H7 (cell line): ENCODE data around the gene ZNF830. TPM values are rescaled to one million over a fixed set of nuclear protein-coding genes. Genes with fewer than 3 reads are reported as not detected.
"Not testable (repeated sequence)": the region's sequence is repeated elsewhere in the genome, so short reads cannot be mapped to it uniquely, and the experiment has no call there.

Experiments
- DNase-seq: peaks from one replicate; pipeline ENCODE4 v3.0.0; 2012
- H3K27me3 ChIP-seq: 2 replicates; pipeline ENCODE4 v1.6.0; 2011; ENCODE audit warnings: mild to moderate bottlenecking, low read length; ENCODE audit not compliant: control insufficient read depth, insufficient read depth
- H3K36me3 ChIP-seq: replicated peaks from 2 replicates; pipeline ENCODE4 v1.5.1; 2011; ENCODE audit warnings: low read length; ENCODE audit not compliant: control insufficient read depth, insufficient read depth
- H3K4me3 ChIP-seq: 2 replicates; pipeline ENCODE4 v1.5.1; 2011; ENCODE audit warnings: low read depth, mild to moderate bottlenecking, control low read depth, low read length, moderate library complexity; ENCODE audit not compliant: insufficient read depth
- total RNA-seq: library from RNA; depleted of rRNA; stranded (reverse); fragments of >200 nt; shearing (Covaris generic); gene quantifications from 2 replicates; pipeline ENCODE4 v1.2.3, GENCODE V29; 2014; rRNA removed

The ZNF830 gene
- total RNA-seq: 8.5 and 10.9 TPM in 2 replicates

GRCh38 chr17:34961093-34961911, at the start of gene ZNF830, which contains the start of gene CCT6B:
Gene ZNF830, plus strand, starts transcription at chr17:34961540. Its CDS starts 27 bp downstream, at chr17:34961567.
Gene CCT6B, minus strand, starts transcription at chr17:34961460. Its CDS starts 67 bp downstream, at chr17:34961393.
- peak; percentile 93 for DNase-seq
- peaks cover 4% of the 10 kb centered on the region; the same call in 1 of the 2 replicates for H3K27me3 ChIP-seq

GRCh38 chr17:34913001-34913400, 48.3 kb upstream of the ZNF830 start:
- Histone ChIP-seq H3K36me3 (no peaks in the 10 kb centered on the region), H3K4me3 (no peak overlapping the region), H3K27me3 (no peaks in the 10 kb centered on the region)
- peak; percentile 43 for DNase-seq

More at GRCh38 chr17:34961093-34961911, at the start of gene ZNF830, which contains the start of gene CCT6B:
- H3K36me3 ChIP-seq: peaks cover 10% of the 10 kb centered on the region
- peak within 1 kb of the TSS; percentile 71 for H3K4me3 ChIP-seq

GRCh38 chr17:34916120-34916519, 45.2 kb upstream of the ZNF830 start:
- Histone ChIP-seq H3K27me3 (no peaks in the 10 kb centered on the region), H3K36me3 (no peaks in the 10 kb centered on the region), H3K4me3 (no peak overlapping the region)
- DNase-seq: no peak

GRCh38 chr17:34917381-34917780, 44.0 kb upstream of the ZNF830 start:
- H3K27me3 ChIP-seq: no peaks in the 10 kb centered on the region
- no peaks in the 10 kb centered on the region for H3K36me3 ChIP-seq
- DNase-seq: no peak
- no peak overlapping the region for H3K4me3 ChIP-seq

- H3K27me3 ChIP-seq: no peaks in the 10 kb centered on the region
- DNase-seq: no peak
- no peaks in the 10 kb centered on the region for H3K36me3 ChIP-seq
- no peak overlapping the region for H3K4me3 ChIP-seq
These were observed 40.7 kb upstream of the ZNF830 start for GRCh38 chr17:34920676-34921075.

- no peaks in the 10 kb centered on the region for H3K36me3 ChIP-seq
- no peak overlapping the region for H3K4me3 ChIP-seq
- no peaks in the 10 kb centered on the region for H3K27me3 ChIP-seq
- no peak for DNase-seq
These were observed 34.7 kb upstream of the ZNF830 start for GRCh38 chr17:34926661-34927060.

GRCh38 chr17:34930283-34930682, 31.1 kb upstream of the ZNF830 start:
- no peak overlapping the region for H3K4me3 ChIP-seq
- no peaks in the 10 kb centered on the region for H3K27me3 ChIP-seq
- H3K36me3 ChIP-seq: no peaks in the 10 kb centered on the region

GRCh38 chr17:34950780-34951179, 10.6 kb upstream of the ZNF830 start:
- DNase-seq, H3K4me3 ChIP-seq, H3K27me3 ChIP-seq, H3K36me3 ChIP-seq: not testable (repeated sequence)

More at GRCh38 chr17:34930283-34930682, 31.1 kb upstream of the ZNF830 start:
- no peak for DNase-seq

- DNase-seq: no peak
These were observed 2.9 kb upstream of the ZNF830 start for GRCh38 chr17:34958438-34958837.

GRCh38 chr17:34974179-34974578, 12.8 kb downstream of the ZNF830 start:
- no peak for DNase-seq
- Histone ChIP-seq H3K36me3 (no peaks in the 10 kb centered on the region), H3K27me3 (no peaks in the 10 kb centered on the region), H3K4me3 (no peak overlapping the region)

More at GRCh38 chr17:34958438-34958837, 2.9 kb upstream of the ZNF830 start:
- Histone ChIP-seq H3K36me3 (peaks cover under 1% of the 10 kb centered on the region), H3K4me3 (no peak overlapping the region), H3K27me3 (peaks cover 4% of the 10 kb centered on the region; the same call in 1 of the 2 replicates)

GRCh38 chr17:34974794-34975785, 13.8 kb downstream of the ZNF830 start:
- no peak overlapping the region for H3K4me3 ChIP-seq
- no peaks in the 10 kb centered on the region for H3K27me3 ChIP-seq
- H3K36me3 ChIP-seq: no peaks in the 10 kb centered on the region
- no peak for DNase-seq

GRCh38 chr17:34979153-34979552, 17.8 kb downstream of the ZNF830 start:
- Histone ChIP-seq H3K27me3 (no peaks in the 10 kb centered on the region), H3K36me3 (peaks cover 6% of the 10 kb centered on the region), H3K4me3 (no peak overlapping the region)
- DNase-seq: peak; percentile 9

GRCh38 chr17:34979650-34980352, 18.5 kb downstream of the ZNF830 start:
- DNase-seq: peak; percentile 41
- H3K27me3 ChIP-seq: no peaks in the 10 kb centered on the region
- peaks cover 7% of the 10 kb centered on the region for H3K36me3 ChIP-seq
- peak overlapping the region; percentile 93 for H3K4me3 ChIP-seq

GRCh38 chr17:34980353-34980680, 19.0 kb downstream of the ZNF830 start, which contains the start of gene LIG3:
Gene LIG3, plus strand, starts transcription at chr17:34980512. Its CDS starts 2,494 bp downstream, at chr17:34983006.
- H3K27me3 ChIP-seq: no peaks in the 10 kb centered on the region
- H3K36me3 ChIP-seq: peaks cover 7% of the 10 kb centered on the region
- H3K4me3 ChIP-seq: peak within 1 kb of the TSS; percentile 93
- DNase-seq: peak; percentile 98
